8988T (cell line): ENCODE data around the gene C19orf38.

Experiments used
- DNase-seq: peaks from one replicate; pipeline ENCODE4 v3.0.0; 2011

C19orf38 gene

GRCh38 chr19:10913716-10914340, 65.6 kb downstream of the C19orf38 start:
- no peak for DNase-seq

GRCh38 chr19:10915130-10916091, 67.2 kb downstream of the C19orf38 start:
- no peak for DNase-seq

- DNase-seq: no peak
These were observed 68.4 kb downstream of the C19orf38 start for GRCh38 chr19:10916602-10917001.

GRCh38 chr19:10918359-10918758, 70.1 kb downstream of the C19orf38 start:
- DNase-seq: no peak
